ENCODE data around the gene C5orf34.
A peak's percentile ranks its signal among the peaks of the same experiment; 100 is the strongest.
"Not testable (repeated sequence)": the region's sequence is repeated elsewhere in the genome, so short reads cannot be mapped to it uniquely, and the experiment has no call there.

C5orf34 gene

DNA sequence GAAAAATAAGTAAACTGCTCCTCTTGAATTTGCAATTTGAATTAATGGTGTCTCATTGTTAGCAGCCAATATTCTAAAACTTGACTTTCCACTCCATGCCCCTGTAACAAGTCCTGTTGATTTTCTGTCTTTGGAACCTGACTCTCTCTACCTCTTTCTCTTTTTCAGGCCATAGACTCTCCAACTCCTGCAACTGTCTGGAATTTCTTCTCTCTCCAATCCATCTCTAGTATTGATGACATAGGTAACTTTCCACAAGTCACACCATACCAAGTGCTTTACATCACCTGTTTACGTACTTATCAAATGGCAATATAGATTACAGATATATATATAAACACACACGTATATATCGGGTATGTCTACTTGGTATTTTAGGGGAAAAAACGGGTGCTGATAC, 923 bp downstream of the C5orf34 start:
- H3K9me3 ChIP-seq (replicated peaks; ENCODE audit: insufficient read depth, low read length): no peaks in the 10 kb centered on the region
- peak overlapping the region; percentile 67; the same call in 1 of the 2 replicates for H3K9ac ChIP-seq (ENCODE audit: low read length)
- peaks cover 5% of the 10 kb centered on the region for H3F3A ChIP-seq (ENCODE audit: insufficient read depth, low read length)
- TF ChIP-seq, protein P1, sequence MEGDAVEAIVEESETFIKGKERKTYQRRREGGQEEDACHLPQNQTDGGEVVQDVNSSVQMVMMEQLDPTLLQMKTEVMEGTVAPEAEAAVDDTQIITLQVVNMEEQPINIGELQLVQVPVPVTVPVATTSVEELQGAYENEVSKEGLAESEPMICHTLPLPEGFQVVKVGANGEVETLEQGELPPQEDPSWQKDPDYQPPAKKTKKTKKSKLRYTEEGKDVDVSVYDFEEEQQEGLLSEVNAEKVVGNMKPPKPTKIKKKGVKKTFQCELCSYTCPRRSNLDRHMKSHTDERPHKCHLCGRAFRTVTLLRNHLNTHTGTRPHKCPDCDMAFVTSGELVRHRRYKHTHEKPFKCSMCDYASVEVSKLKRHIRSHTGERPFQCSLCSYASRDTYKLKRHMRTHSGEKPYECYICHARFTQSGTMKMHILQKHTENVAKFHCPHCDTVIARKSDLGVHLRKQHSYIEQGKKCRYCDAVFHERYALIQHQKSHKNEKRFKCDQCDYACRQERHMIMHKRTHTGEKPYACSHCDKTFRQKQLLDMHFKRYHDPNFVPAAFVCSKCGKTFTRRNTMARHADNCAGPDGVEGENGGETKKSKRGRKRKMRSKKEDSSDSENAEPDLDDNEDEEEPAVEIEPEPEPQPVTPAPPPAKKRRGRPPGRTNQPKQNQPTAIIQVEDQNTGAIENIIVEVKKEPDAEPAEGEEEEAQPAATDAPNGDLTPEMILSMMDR (IDR thresholded peaks at IDR 0.05; ENCODE audit: low read length): no peak
- TF ChIP-seq EZH2 (optimal IDR thresholded peaks at IDR 0.05; ENCODE audit: low read depth, low read length): no peak
- TF ChIP-seq EZH2phosphoT487 (IDR thresholded peaks at IDR 0.05; ENCODE audit: low read length): no peak
- peak overlapping the region; percentile 90 for H3K4me2 ChIP-seq (ENCODE audit: low read depth, low read length)
- no peaks in the 10 kb centered on the region for H3K9me2 ChIP-seq (replicated peaks; ENCODE audit: insufficient read depth, low read length)
- H3K27me3 ChIP-seq (replicated peaks; ENCODE audit: insufficient read depth, low read length): no peaks in the 10 kb centered on the region
- H3K36me3 ChIP-seq (replicated peaks; ENCODE audit: insufficient read depth, low read length): no peaks in the 10 kb centered on the region
- DNase-seq: no peak
- H2AFZ ChIP-seq (ENCODE audit: low read length): no peak overlapping the region
- no peaks in the 10 kb centered on the region for H4K20me1 ChIP-seq (ENCODE audit: insufficient read depth, low read length)
- H3K4me1 ChIP-seq (ENCODE audit: low read length): peaks cover 11% of the 10 kb centered on the region; the same call in 1 of the 2 replicates
- 0 out of 2 replicates have a peak, but pooled peaks cover 9% of the 10 kb centered on the region for H3K79me2 ChIP-seq (ENCODE audit: low read length)
- no peak overlapping the region for H3K27ac ChIP-seq (ENCODE audit: low read length)
- peak overlapping the region; percentile 90 for H3K4me3 ChIP-seq (ENCODE audit: low read length)

DNA sequence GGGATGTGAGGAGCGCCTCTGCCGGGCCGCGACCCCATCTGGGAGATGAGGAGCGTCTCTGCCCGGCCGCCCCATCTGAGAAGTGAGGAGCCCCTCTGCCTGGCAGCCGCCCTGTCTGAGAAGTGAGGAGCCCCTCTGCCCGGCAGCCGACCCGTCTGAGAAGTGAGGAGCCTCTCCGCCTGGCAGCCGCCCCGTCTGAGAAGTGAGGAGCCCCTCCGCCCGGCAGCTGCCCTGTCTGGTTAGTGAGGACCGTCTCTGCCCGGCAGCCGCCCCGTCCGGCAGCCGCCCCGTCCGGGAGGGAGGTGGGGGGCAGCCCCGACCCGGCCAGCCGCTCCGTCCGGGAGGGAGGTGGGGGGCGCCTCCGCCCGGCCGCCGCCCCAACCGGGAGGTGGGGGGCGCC, 3.9 kb downstream of the C5orf34 start:
- H3K36me3 ChIP-seq (replicated peaks; ENCODE audit: insufficient read depth, low read length); H3K9me2 ChIP-seq (replicated peaks; ENCODE audit: insufficient read depth, low read length); H3K27me3 ChIP-seq (replicated peaks; ENCODE audit: insufficient read depth, low read length); H2AFZ ChIP-seq (ENCODE audit: low read length); H3K9ac ChIP-seq (ENCODE audit: low read length); DNase-seq; H3K27ac ChIP-seq (ENCODE audit: low read length); H3K4me3 ChIP-seq (ENCODE audit: low read length); H3K79me2 ChIP-seq (ENCODE audit: low read length); H3K9me3 ChIP-seq (replicated peaks; ENCODE audit: insufficient read depth, low read length); H3F3A ChIP-seq (ENCODE audit: insufficient read depth, low read length); H4K20me1 ChIP-seq (ENCODE audit: insufficient read depth, low read length); H3K4me2 ChIP-seq (ENCODE audit: low read depth, low read length): not testable (repeated sequence)
- peaks cover 11% of the 10 kb centered on the region; the same call in 1 of the 2 replicates for H3K4me1 ChIP-seq (ENCODE audit: low read length)

DNA sequence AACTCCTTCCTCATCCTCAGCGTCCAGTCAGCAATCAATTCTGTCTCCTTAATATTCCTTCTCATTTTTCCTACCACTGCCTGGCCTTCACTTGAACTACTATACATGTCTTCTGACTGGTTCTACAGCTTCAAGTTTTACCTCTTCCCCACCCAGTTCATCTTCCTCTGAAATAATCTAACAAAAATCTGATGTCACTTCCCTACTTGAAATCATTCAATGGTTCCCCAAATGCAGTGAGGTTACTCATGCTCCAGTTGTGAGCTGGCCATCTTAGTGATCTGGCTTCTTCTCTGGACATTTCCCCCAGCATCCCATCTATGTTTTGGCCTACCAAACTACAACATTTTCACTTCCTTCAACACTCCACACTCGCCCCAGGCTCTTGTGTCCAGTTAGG, 16.4 kb downstream of the C5orf34 start:
- no peaks in the 10 kb centered on the region for H3K9me2 ChIP-seq (replicated peaks; ENCODE audit: insufficient read depth, low read length)
- no peak overlapping the region for H3K4me3 ChIP-seq (ENCODE audit: low read length)
- no peaks in the 10 kb centered on the region for H3K27me3 ChIP-seq (replicated peaks; ENCODE audit: insufficient read depth, low read length)
- no peak overlapping the region for H3K9ac ChIP-seq (ENCODE audit: low read length)
- H3K9me3 ChIP-seq (replicated peaks; ENCODE audit: insufficient read depth, low read length): no peaks in the 10 kb centered on the region
- no peaks in the 10 kb centered on the region for H3K79me2 ChIP-seq (ENCODE audit: low read length)
- H3K4me2 ChIP-seq (ENCODE audit: low read depth, low read length): no peak overlapping the region
- TF ChIP-seq EZH2phosphoT487 (IDR thresholded peaks at IDR 0.05; ENCODE audit: low read length): no peak
- TF ChIP-seq, protein P1 (IDR thresholded peaks at IDR 0.05; ENCODE audit: low read length): no peak
- no peak for DNase-seq
- H3K36me3 ChIP-seq (replicated peaks; ENCODE audit: insufficient read depth, low read length): no peaks in the 10 kb centered on the region
- no peak overlapping the region for H3K27ac ChIP-seq (ENCODE audit: low read length)
- no peaks in the 10 kb centered on the region for H4K20me1 ChIP-seq (ENCODE audit: insufficient read depth, low read length)
- H2AFZ ChIP-seq (ENCODE audit: low read length): no peak overlapping the region
- H3F3A ChIP-seq (ENCODE audit: insufficient read depth, low read length): no peaks in the 10 kb centered on the region
- H3K4me1 ChIP-seq (ENCODE audit: low read length): no peaks in the 10 kb centered on the region

DNA sequence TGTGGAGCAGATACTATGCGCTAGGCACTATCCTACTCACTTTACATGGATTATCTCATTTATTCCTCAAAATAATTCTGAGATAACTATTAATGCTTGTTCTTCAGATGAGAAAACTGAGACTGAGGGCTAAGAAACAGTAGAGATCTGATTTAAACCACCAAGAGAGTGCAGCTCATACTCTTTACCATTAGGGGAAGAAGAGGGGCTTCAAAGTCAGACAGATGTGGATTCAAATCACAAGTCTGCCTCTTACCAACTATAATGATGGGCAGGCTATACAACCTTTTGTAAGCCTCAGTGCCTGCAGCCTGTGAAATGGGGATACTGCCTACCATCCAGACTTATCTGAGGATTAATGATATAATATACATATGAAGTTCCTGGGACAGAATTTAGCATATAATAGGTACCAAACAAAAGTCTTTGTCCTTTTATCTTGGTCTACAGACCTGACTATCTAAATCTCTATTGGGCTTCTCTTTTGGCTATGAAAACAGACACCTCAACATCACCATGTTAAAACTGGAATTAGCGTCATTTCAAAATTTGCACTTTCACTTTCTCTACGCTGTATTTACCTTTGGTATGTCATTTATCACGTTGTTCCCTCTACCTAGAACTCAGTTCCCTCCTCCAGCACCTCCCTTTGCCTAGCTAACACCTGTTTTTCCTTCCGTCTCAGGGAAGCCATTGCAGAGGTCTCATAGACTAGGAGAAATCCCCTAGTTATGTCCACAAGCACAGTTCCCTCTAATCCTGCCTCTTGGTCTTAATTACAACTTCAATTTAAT, 17.4 kb downstream of the C5orf34 start:
- Histone ChIP-seq H3K9me2 (replicated peaks; ENCODE audit: insufficient read depth, low read length) (no peaks in the 10 kb centered on the region), H3K9ac (ENCODE audit: low read length) (no peak overlapping the region), H3K36me3 (replicated peaks; ENCODE audit: insufficient read depth, low read length) (0 out of 2 replicates have a peak, but pooled peaks cover 3% of the 10 kb centered on the region), H4K20me1 (ENCODE audit: insufficient read depth, low read length) (no peaks in the 10 kb centered on the region), H2AFZ (ENCODE audit: low read length) (no peak overlapping the region), H3K27ac (ENCODE audit: low read length) (no peak overlapping the region), H3K27me3 (replicated peaks; ENCODE audit: insufficient read depth, low read length) (no peaks in the 10 kb centered on the region), H3K4me3 (ENCODE audit: low read length) (no peak overlapping the region), H3K4me1 (ENCODE audit: low read length) (no peaks in the 10 kb centered on the region), H3K79me2 (ENCODE audit: low read length) (no peaks in the 10 kb centered on the region), H3F3A (ENCODE audit: insufficient read depth, low read length) (no peaks in the 10 kb centered on the region), H3K4me2 (ENCODE audit: low read depth, low read length) (no peak overlapping the region), H3K9me3 (replicated peaks; ENCODE audit: insufficient read depth, low read length) (no peaks in the 10 kb centered on the region)
- no peak for DNase-seq
- TF ChIP-seq EZH2phosphoT487 (IDR thresholded peaks at IDR 0.05; ENCODE audit: low read length) (no peak), EZH2 (optimal IDR thresholded peaks at IDR 0.05; ENCODE audit: low read depth, low read length) (no peak)
- TF ChIP-seq, protein P1 (IDR thresholded peaks at IDR 0.05; ENCODE audit: low read length): no peak
